ENCODE measurements around the gene LRRC52. TPM values are rescaled to one million over a fixed set of nuclear protein-coding genes. Genes with fewer than 3 reads are reported as not detected.

Gene LRRC52
- total RNA-seq, 1 experiment from 2014 or later = not detected

- CTCF ChIA-PET = interaction anchor here (1.3 kb wide), 1 partner anchor 37 kb away, joined by 4 read pairs; no protein-coding TSS in a partner anchor
- TF ChIP-seq PRDM15 (CRISPR knock-in tag; IDR thresholded peaks at IDR 0.05) = peak; percentile 86
- no peak for TF ChIP-seq MXD4 (CRISPR knock-in tag; IDR thresholded peaks at IDR 0.05; ENCODE audit: borderline replicate concordance)
- TF ChIP-seq GTF2I (CRISPR knock-in tag; conservative IDR thresholded peaks at IDR 0.05) = no peak
- no peak overlapping the region for H3K4me3 Mint-ChIP-seq
- no peak overlapping the region for H3K27ac Mint-ChIP-seq
- H3K9me3 Mint-ChIP-seq = no peaks in the 10 kb centered on the region
- H3K36me3 Mint-ChIP-seq = no peaks in the 10 kb centered on the region
- peaks cover 17% of the 10 kb centered on the region for H3K4me1 Mint-ChIP-seq
- POLR2A ChIA-PET = no interaction called here
- DNase-seq (ENCODE audit: low spot score) (no peak), ATAC-seq (no peak)
- peaks cover 26% of the 10 kb centered on the region for H3K27me3 Mint-ChIP-seq (ENCODE audit: low read depth)
Observed at GRCh38 chr1:165564561-165564960, 20.8 kb downstream of the LRRC52 start.

- peaks cover 10% of the 10 kb centered on the region for H3K4me1 Mint-ChIP-seq
- no peaks in the 10 kb centered on the region for H3K9me3 Mint-ChIP-seq
- H3K4me3 Mint-ChIP-seq = no peak overlapping the region
- no peak overlapping the region for H3K27ac Mint-ChIP-seq
- ATAC-seq (no peak), DNase-seq (ENCODE audit: low spot score) (no peak)
- POLR2A ChIA-PET = no interaction called here
- TF ChIP-seq PREB (CRISPR knock-in tag; IDR thresholded peaks at IDR 0.05; ENCODE audit: borderline replicate concordance) (no peak), MLX (CRISPR knock-in tag; IDR thresholded peaks at IDR 0.05) (no peak), EMX1 (CRISPR knock-in tag; IDR thresholded peaks at IDR 0.05) (no peak), NR2C2 (CRISPR knock-in tag; IDR thresholded peaks at IDR 0.05) (no peak), ZBTB21 (CRISPR knock-in tag; IDR thresholded peaks at IDR 0.05; ENCODE audit: borderline replicate concordance) (no peak), ZNF416 (CRISPR knock-in tag; IDR thresholded peaks at IDR 0.05) (no peak), ZNF263 (CRISPR knock-in tag; IDR thresholded peaks at IDR 0.05; ENCODE audit: low read depth) (no peak), E2F5 (CRISPR knock-in tag; IDR thresholded peaks at IDR 0.05) (no peak), ZMAT4 (CRISPR knock-in tag; IDR thresholded peaks at IDR 0.05) (no peak), ATF1 (CRISPR knock-in tag; IDR thresholded peaks at IDR 0.05) (no peak), ERG (CRISPR knock-in tag; IDR thresholded peaks at IDR 0.05) (no peak)
- no peaks in the 10 kb centered on the region for H3K36me3 Mint-ChIP-seq
- CTCF ChIA-PET = no interaction called here
- peaks cover 20% of the 10 kb centered on the region for H3K27me3 Mint-ChIP-seq (ENCODE audit: low read depth)
Observed at GRCh38 chr1:165565751-165566490, 22.1 kb downstream of the LRRC52 start.
